Adipose tissue (tissue), 3 donors: ENCODE measurements around the gene PRKCB. TPM values are rescaled to one million over a fixed set of nuclear protein-coding genes. Genes with fewer than 3 reads are reported as not detected.

Experiments
- H3K27ac ChIP-seq: one replicate; pipeline ENCODE4 v1.5.1; 2013; ENCODE audit warnings: low read depth, low read length
- WGBS, 3 donors: extraction: QIAGEN DNeasy Blood & Tissue Kit; methylation state at CpG; one replicate each; pipeline ENCODE4 v1.1.7; 2013; 5-methylcytosine and 5-hydroxymethylcytosine counted together
- polyA plus RNA-seq, 3 donors: library from polyadenylated mRNA; stranded (reverse); fragments of 200-250 nt; gene quantifications; one replicate each; pipeline ENCODE4 v1.2.3, GENCODE V29; 2013
- donor health status: healthy with polysubstance abuse.
- donor health status: Bipolar disorder and iron deficiency.
- donor health status: healthy.

The PRKCB gene
- polyA plus RNA-seq, 3 donors = 0.67 to 4.5 (median 3.1) TPM

- H3K27ac ChIP-seq = no peak overlapping the region
- WGBS, 3 donors = 77 to 84% (median 84%) methylated on average over 4 of the region's 4 CpGs
Measured at GRCh38 chr16:24246911-24247607, 411.3 kb downstream of the PRKCB start.

GRCh38 chr16:24253192-24253591, 417.4 kb downstream of the PRKCB start:
- no peak overlapping the region for H3K27ac ChIP-seq
- WGBS, 3 donors = 10 to 15% (median 11%) methylated on average over 7 of the region's 7 CpGs

GRCh38 chr16:24255456-24256371, 419.9 kb downstream of the PRKCB start, which contains the start of gene CACNG3:
Gene CACNG3 (plus strand): TSS chr16:24256335. CDS start chr16:24256755, 420 bp downstream.
- WGBS, 3 donors = 5 to 6% (median 5%) methylated on average over 51 to 54 of the region's 54 CpGs
- H3K27ac ChIP-seq = no peak within 1 kb of the TSS

GRCh38 chr16:24257958-24258357, 422.2 kb downstream of the PRKCB start:
- 39 to 51% (median 43%) methylated on average over 5 of the region's 5 CpGs for WGBS, 3 donors
- H3K27ac ChIP-seq = no peak overlapping the region

- WGBS, 3 donors = 49 to 87% (median 79%) methylated on average over 1 of the region's 1 CpG
- H3K27ac ChIP-seq = no peak overlapping the region
Measured at GRCh38 chr16:24258791-24259190, 423.0 kb downstream of the PRKCB start.

- no peak overlapping the region for H3K27ac ChIP-seq
Measured at GRCh38 chr16:24262816-24263215, 427.0 kb downstream of the PRKCB start.

Other genes starting within 250 kb of the PRKCB start
- 100 to 1,000 TPM in 2 of 3 donors, 10 to 100 TPM in 1; 81.0 to 174 (median 116) TPM for gene NDUFAB1, start 239.7 kb upstream of the PRKCB start, polyA plus RNA-seq
- gene PALB2, start 194.7 kb upstream of the PRKCB start, polyA plus RNA-seq = 1 to 10 TPM; 2.6 to 6.9 (median 5.4) TPM
- gene DCTN5, start 194.5 kb upstream of the PRKCB start, polyA plus RNA-seq = 10 to 100 TPM in 1 of 3 donors, 1 to 10 TPM in 2; 9.2 to 19.8 (median 9.6) TPM
- gene PLK1, start 157.1 kb upstream of the PRKCB start, polyA plus RNA-seq = 1 to 10 TPM in 2 of 3 donors, under 1 TPM in 1; 0.76 to 3.3 (median 1.2) TPM
- gene ERN2, start 122.8 kb upstream of the PRKCB start, polyA plus RNA-seq = 1 to 10 TPM in 1 of 3 donors, under 1 TPM in 2; 0.24 to 8.0 (median 0.34) TPM
- gene CHP2, start 81.0 kb upstream of the PRKCB start, polyA plus RNA-seq = under 1 TPM in 2 of 3 donors, not detected in 1; 0.05 to 0.09 TPM